Spleen (tissue), 7 donors: ENCODE results near the gene DLG1.

Experiments
- CTCF ChIP-seq, 11 experiments: fragments of 200-600 bp in 7 of 11; fragments of 450-650 bp in 4 of 11; sonication (generic) in 4 of 11; IDR thresholded peaks in 8 of 11; conservative IDR thresholded peaks in 3 of 11; 1 replicate in 7 of 11; 2 replicates in 4 of 11; pipeline versions ENCODE4 v1.4.0 to v1.8.0; 2016 to 2021; ENCODE audit warnings: antibody characterized with exemption in 11 of 11, inconsistent platforms in 4 of 11, mild to moderate bottlenecking in 1 of 11
- POLR2AphosphoS5 ChIP-seq, 3 donors: sonication (generic); formaldehyde crosslinking; IDR thresholded peaks; one replicate each; pipeline ENCODE4 v1.5.1; 2017; ENCODE audit warnings: antibody characterized with exemption in 3 of 3
- donor health status: DM: no; HTN: no; CAD: no; lungs with moderate emphysema.
- donor health status: DM: no; HTN: no; CAD: no.
- donor health status: DM: no; HTN: no; CAD: no.

GRCh38 chr3:197189623-197190022 lies 108.8 kb downstream of the DLG1 start:
- TF ChIP-seq CTCF (IDR thresholded peaks at IDR 0.05 in 8 of 11, conservative IDR thresholded peaks at IDR 0.05 in 3 of 11), result no peak
- no peak for TF ChIP-seq POLR2AphosphoS5 (IDR thresholded peaks at IDR 0.05)
